Erythroblast (primary cell): Measurements from ENCODE around the gene PLIN5.

Experiments
- GATA1 ChIP-seq: IDR thresholded peaks from 2 replicates; pipeline ENCODE4 v1.6.1; 2011; ENCODE audit warnings: low read depth, mild to moderate bottlenecking, control low read depth, low read length, moderate library complexity
- POLR2A ChIP-seq: IDR thresholded peaks from 2 replicates; pipeline ENCODE4 v1.6.1; 2011; ENCODE audit warnings: mild to moderate bottlenecking, low read length

DNA sequence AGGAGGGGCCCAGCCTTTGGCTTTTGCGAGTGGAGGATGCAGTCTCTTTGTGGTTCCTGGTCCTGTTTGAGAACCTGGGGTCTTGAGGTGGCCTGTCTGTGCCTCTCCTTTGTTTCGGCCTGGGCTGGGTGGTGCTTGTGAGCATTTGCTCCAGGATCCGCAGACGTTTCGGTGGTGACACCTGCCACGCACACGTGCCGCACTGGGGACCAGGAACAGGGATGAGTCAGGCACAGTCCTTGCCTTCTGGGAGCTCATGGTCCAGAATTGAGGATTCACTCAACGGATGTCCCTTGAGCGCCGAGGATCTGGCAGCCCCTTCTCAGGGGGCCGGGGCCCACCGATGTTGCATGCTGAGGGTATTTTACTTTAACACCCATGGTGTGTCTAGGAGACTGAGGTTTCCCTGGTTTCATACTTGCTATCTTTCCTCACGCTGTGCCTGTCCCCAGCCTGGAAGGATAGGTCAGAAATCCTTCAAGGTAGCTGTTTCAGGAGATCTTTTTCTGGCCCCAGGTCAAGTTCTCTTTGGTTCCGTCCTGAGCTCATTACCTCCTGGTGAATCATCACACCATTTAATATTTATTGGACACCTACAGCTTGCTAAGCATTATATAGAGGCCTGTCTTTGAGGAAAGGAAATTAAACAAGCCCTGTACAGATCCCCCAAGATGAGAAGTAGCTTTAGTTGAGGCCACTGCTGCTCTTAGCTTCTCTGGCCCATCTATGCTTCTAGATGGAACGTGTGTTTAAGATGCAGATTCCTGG is 57.8 kb downstream of the PLIN5 start:
- TF ChIP-seq POLR2A (no peak), GATA1 (no peak)
